Parathyroid adenoma (tissue), 2 donors: ENCODE data around the gene PIP4K2C.
"Not testable (repeated sequence)": the region's sequence is repeated elsewhere in the genome, so short reads cannot be mapped to it uniquely, and the experiment has no call there.

ENCODE experiments used
- H2AFZ ChIP-seq: fragments of 300-600 bp; sonication (generic); one replicate; pipeline ENCODE4 v1.7.0; 2017; ENCODE audit warnings: antibody characterized with exemption, mild to moderate bottlenecking
- H3K27ac ChIP-seq: fragments of 300-600 bp; sonication (generic); one replicate; pipeline ENCODE4 v1.7.0; 2017
- H3K27me3 ChIP-seq: fragments of 300-600 bp; sonication (generic); one replicate; pipeline ENCODE4 v1.7.0; 2017; ENCODE audit warnings: low read length; ENCODE audit not compliant: control insufficient read depth, insufficient read depth
- H3K36me3 ChIP-seq: fragments of 300-600 bp; sonication (generic); one replicate; pipeline ENCODE4 v1.7.0; 2017; ENCODE audit warnings: low read length; ENCODE audit not compliant: control insufficient read depth, insufficient read depth
- H3K4me1 ChIP-seq: fragments of 300-600 bp; sonication (generic); one replicate; pipeline ENCODE4 v1.7.0; 2017; ENCODE audit warnings: control low read depth
- H3K4me2 ChIP-seq: fragments of 300-600 bp; sonication (generic); one replicate; pipeline ENCODE4 v1.7.0; 2017; ENCODE audit warnings: low read length
- H3K4me3 ChIP-seq: fragments of 300-600 bp; sonication (generic); one replicate; pipeline ENCODE4 v1.7.0; 2017; ENCODE audit warnings: low read depth, low read length
- H3K79me2 ChIP-seq: fragments of 300-600 bp; sonication (generic); one replicate; pipeline ENCODE4 v1.7.0; 2017; ENCODE audit warnings: control low read depth
- H3K9ac ChIP-seq: fragments of 300-600 bp; sonication (generic); one replicate; pipeline ENCODE4 v1.7.0; 2017; ENCODE audit warnings: mild to moderate bottlenecking
- H3K9me3 ChIP-seq: fragments of 300-600 bp; sonication (generic); one replicate; pipeline ENCODE4 v1.7.0; 2017; ENCODE audit warnings: low read length; ENCODE audit not compliant: control insufficient read depth
- CTCF ChIP-seq: fragments of 300-600 bp; sonication (generic); IDR thresholded peaks from one replicate; pipeline ENCODE4 v1.7.0; 2017; ENCODE audit warnings: antibody characterized with exemption, mild to moderate bottlenecking
- donor health status: primary hyperparathyroidism.

The PIP4K2C gene

GRCh38 chr12:57632958-57633840 is 42.2 kb downstream of the PIP4K2C start, which contains the start of gene B4GALNT1:
B4GALNT1 (minus strand) TSS chr12:57633201; CDS start chr12:57632132, 1,069 bp downstream.
- peak within 1 kb of the TSS; percentile 47 for H3K4me3 ChIP-seq
- H3K9ac ChIP-seq, result no peak within 1 kb of the TSS
- H3K9me3 ChIP-seq, result no peaks in the 10 kb centered on the region
- H2AFZ ChIP-seq, result peak within 1 kb of the TSS; percentile 68
- peak within 1 kb of the TSS; percentile 93 for H3K4me2 ChIP-seq
- TF ChIP-seq CTCF, result peak; percentile 91
- H3K27ac ChIP-seq, result no peak within 1 kb of the TSS
- H3K27me3 ChIP-seq, result peaks cover 8% of the 10 kb centered on the region
- H3K4me1 ChIP-seq, result no peaks in the 10 kb centered on the region
- no peaks in the 10 kb centered on the region for H3K36me3 ChIP-seq
- H3K79me2 ChIP-seq, result no peaks in the 10 kb centered on the region

GRCh38 chr12:57636731-57637130 is 45.7 kb downstream of the PIP4K2C start:
- not testable (repeated sequence) for H3K27me3 ChIP-seq, H3K79me2 ChIP-seq, H3K4me2 ChIP-seq, H2AFZ ChIP-seq, H3K9me3 ChIP-seq, H3K36me3 ChIP-seq, H3K9ac ChIP-seq, H3K4me3 ChIP-seq, H3K4me1 ChIP-seq, H3K27ac ChIP-seq

GRCh38 chr12:57637364-57637763 is 46.4 kb downstream of the PIP4K2C start:
- TF ChIP-seq CTCF, result no peak
- no peak overlapping the region for H2AFZ ChIP-seq
- H3K27me3 ChIP-seq, result no peaks in the 10 kb centered on the region
- no peaks in the 10 kb centered on the region for H3K36me3 ChIP-seq
- H3K79me2 ChIP-seq, result no peaks in the 10 kb centered on the region
- H3K4me3 ChIP-seq, result no peak overlapping the region
- no peak overlapping the region for H3K9ac ChIP-seq
- no peak overlapping the region for H3K27ac ChIP-seq
- no peaks in the 10 kb centered on the region for H3K9me3 ChIP-seq
- H3K4me2 ChIP-seq, result no peak overlapping the region
- no peaks in the 10 kb centered on the region for H3K4me1 ChIP-seq

GRCh38 chr12:57638096-57638495 is 47.1 kb downstream of the PIP4K2C start:
- Histone ChIP-seq H3K27ac (no peak overlapping the region), H3K4me1 (no peaks in the 10 kb centered on the region), H3K79me2 (no peaks in the 10 kb centered on the region), H2AFZ (no peak overlapping the region), H3K36me3 (no peaks in the 10 kb centered on the region), H3K4me2 (no peak overlapping the region), H3K9ac (no peak overlapping the region), H3K27me3 (no peaks in the 10 kb centered on the region), H3K9me3 (no peaks in the 10 kb centered on the region), H3K4me3 (no peak overlapping the region)
- no peak for TF ChIP-seq CTCF

GRCh38 chr12:57640175-57641042 is 49.4 kb downstream of the PIP4K2C start:
- Histone ChIP-seq H3K27me3 (no peaks in the 10 kb centered on the region), H3K79me2 (no peaks in the 10 kb centered on the region)
- no peak for TF ChIP-seq CTCF

More at GRCh38 chr12:57640175-57641042, 49.4 kb downstream of the PIP4K2C start:
- no peak overlapping the region for H3K27ac ChIP-seq
- no peak overlapping the region for H3K4me3 ChIP-seq
- no peak overlapping the region for H2AFZ ChIP-seq
- no peak overlapping the region for H3K4me2 ChIP-seq
- no peak overlapping the region for H3K9ac ChIP-seq
- H3K4me1 ChIP-seq, result no peaks in the 10 kb centered on the region
- no peaks in the 10 kb centered on the region for H3K9me3 ChIP-seq
- no peaks in the 10 kb centered on the region for H3K36me3 ChIP-seq
